Fibroblast of pulmonary artery (primary cell): Measurements from ENCODE around the gene IFFO2.

ENCODE experiments used
- DNase-seq: peaks from one replicate; pipeline ENCODE4 v3.0.0-alpha.2; 2010; ENCODE audit warnings: low read depth
- H3K4me3 ChIP-seq: replicated peaks from 2 replicates; pipeline ENCODE4 v1.5.1; 2011; ENCODE audit warnings: low read depth, mild to moderate bottlenecking, control low read depth, low read length, moderate library complexity
- CTCF ChIP-seq: IDR thresholded peaks from 2 replicates; pipeline ENCODE4 v1.5.1; 2011; ENCODE audit warnings: mild to moderate bottlenecking, control low read depth, low read length, inconsistent platforms; ENCODE audit errors: missing control alignments

Gene IFFO2

GRCh38 chr1:18936814-18937481 lies 19.5 kb downstream of the IFFO2 start:
- no peak for TF ChIP-seq CTCF
- no peak for DNase-seq
- H3K4me3 ChIP-seq = no peak overlapping the region

GRCh38 chr1:18936471-18936813 lies 20.0 kb downstream of the IFFO2 start:
- DNase-seq = no peak
- TF ChIP-seq CTCF = no peak
- no peak overlapping the region for H3K4me3 ChIP-seq

- no peak for TF ChIP-seq CTCF
- H3K4me3 ChIP-seq = no peak overlapping the region
- DNase-seq = no peak
These were observed 22.1 kb downstream of the IFFO2 start for GRCh38 chr1:18934205-18935000.

DNA sequence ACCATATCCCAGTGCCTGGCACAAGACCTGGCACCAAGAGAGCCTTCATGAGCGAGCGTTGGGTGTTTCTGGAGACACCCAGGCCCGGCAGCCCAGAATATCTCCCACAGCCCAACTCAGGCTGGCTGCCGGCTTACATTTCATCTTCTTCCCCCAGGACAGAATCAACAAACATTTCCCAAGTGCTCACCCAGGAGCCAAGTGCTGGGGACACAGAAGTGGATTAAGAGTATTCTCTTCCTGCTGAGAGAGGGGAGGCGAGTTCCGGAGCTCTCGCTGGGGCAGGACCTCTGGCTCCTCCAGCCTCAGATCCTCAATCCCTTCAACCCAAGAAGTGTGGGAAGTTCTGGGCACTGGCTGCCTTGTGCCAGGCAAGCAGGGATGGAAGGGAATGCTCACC lies 23.6 kb downstream of the IFFO2 start:
- TF ChIP-seq CTCF = no peak
- no peak for DNase-seq
- H3K4me3 ChIP-seq = no peak overlapping the region

DNA sequence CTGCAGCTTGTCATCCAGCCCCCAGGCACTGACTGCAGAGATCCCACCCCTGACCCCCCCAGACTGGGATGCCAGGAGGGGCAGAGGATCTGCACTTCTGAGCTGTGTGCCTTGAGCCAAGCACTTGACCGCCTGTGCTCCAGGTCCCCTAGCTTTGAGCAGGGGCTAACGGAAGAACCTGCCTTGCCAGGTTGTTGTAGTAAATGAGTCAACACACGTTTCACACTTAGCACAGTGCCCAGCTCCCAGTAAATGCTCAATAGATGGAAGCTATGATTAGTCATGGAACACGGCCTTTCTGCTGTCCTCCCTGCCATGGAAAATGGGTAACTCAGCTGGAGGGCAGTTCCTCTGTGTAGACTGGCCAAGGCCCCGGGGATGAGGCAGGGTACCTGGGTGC lies 24.1 kb downstream of the IFFO2 start:
- no peak overlapping the region for H3K4me3 ChIP-seq
- TF ChIP-seq CTCF = no peak
- no peak for DNase-seq

DNA sequence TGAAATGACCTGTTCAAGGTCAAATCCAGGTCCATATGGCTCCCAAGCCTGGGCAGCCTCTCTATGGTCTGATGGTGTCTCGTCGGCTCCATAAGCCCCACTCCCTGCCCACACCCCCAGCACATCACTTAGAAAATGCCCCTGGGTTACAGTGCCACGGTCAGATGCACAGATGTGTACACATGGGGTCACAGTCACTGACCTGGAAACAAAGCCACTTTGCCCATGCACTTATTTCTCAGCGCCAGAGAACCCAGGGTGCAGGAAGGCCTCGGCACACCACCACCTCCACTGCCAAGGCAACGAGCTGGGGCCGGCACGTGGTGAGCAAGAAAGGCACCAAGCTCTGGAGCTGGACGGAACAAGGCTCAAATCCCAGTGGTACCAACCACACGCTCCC lies 24.7 kb downstream of the IFFO2 start:
- no peak for TF ChIP-seq CTCF
- DNase-seq = no peak
- no peak overlapping the region for H3K4me3 ChIP-seq
